GM21737 (cell line): ENCODE results near the gene HDAC8.

Experiments
- ATAC-seq: cut with Tn5 transposase; IDR thresholded peaks from one replicate; pipeline ENCODE4 v1.9.1; 2021; ENCODE audit warnings: mild to moderate bottlenecking, moderate library complexity; ENCODE audit not compliant: unreplicated experiment

Gene HDAC8

DNA sequence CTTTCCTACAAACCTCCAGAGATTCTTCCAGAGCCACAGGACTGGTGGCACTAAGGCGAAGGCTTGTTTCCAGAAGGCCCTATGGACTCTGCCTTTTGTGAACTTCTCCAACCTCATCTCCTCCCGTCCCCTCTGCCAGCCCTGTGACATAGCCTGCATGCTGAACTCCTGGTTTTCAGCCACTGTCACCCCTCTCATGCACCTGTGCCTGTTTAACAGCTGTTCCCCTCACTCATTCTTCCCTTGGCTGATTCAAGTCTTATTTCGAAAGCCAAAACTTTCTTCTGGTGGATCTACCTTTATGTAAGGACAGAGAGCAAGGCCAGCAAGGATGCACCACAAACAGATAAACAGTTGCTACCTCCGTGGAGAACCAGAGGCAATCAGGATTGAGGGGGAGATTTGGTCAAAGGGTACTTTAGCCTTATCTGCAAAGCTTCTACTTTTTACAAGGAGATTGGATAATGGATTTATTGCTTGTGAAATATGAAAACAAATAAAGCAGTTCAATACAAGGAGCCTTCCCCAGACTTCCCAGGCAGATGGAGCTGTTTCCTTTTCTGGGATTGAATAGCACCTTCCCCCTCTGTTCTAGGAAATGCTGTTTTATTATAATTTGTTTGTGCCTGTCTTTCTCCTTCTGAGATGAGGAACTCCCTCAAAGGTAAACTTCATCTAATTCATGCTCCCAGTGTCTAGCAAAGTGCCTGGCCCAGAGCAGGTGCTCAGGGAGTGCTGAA is 272.6 kb downstream of the HDAC8 start:
- ATAC-seq: no peak

GRCh38 chrX:72297953-72298730 is 274.5 kb downstream of the HDAC8 start:
- ATAC-seq: no peak

DNA sequence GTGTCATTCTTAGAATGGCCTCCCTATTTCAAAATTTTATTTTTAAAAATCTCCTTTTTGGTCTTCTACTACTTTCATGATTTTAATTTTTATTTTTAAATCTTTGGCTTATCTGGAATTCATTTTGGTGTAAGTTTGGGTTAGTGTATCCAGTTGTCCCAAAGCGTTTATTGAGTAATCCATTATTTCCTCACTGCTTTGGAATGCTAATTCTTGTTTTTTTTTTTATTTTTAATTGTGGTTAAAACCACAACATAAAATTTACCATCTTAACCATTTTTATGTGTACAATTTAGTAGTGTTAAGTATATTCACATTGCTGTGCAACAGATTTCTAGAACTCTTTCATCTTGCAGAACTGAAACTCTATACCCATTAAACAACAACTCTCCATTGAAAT is 275.7 kb downstream of the HDAC8 start:
- no peak for ATAC-seq

DNA sequence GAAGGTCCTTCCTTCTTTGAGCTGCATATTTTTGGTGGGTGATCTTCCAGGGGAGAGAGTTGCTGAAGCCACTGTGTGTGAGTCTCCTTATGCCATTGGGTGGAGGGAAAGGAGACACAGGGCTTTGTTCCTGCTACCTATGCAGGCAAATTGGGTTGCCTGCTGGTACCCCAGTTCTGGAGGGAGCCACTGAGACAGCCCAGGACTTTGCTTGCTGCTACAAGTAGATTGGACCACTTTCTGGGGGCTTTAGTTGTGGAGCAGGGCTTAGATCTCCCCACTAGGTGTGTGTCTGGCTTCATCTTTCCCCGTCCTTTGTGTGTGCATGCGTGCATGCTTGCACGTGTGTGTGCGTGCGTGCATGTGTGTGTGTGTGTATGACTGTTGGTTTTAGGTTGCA is 276.9 kb downstream of the HDAC8 start:
- no peak for ATAC-seq

- ATAC-seq: no peak
Observed at GRCh38 chrX:72294497-72294896, 278.1 kb downstream of the HDAC8 start.

GRCh38 chrX:72282302-72282701 is 290.3 kb downstream of the HDAC8 start:
- no peak for ATAC-seq

DNA sequence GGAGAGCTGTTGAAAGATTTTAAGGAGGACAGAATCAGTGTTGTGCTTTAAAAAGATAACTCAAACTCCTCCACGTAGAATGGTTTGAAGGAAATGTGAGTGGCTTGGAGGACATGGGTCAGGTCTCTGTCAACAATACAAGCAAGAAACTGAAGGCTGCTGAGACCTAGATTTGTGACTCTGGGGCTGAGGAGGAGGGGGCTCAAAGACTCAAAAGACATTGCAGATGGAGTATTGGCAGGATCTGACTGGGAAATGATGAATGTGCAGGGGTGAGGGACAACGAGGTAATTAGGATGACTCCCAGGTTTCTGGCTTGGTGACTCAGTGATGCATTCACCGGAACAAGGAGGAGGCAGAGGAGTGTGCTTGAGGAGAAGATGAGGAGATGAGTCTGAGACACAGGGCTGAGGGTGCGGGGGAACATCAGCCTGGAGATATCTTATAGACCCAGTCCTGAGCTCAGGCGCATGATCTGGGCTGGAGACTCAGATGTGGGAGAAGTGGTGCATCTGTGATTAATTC is 292.3 kb downstream of the HDAC8 start:
- no peak for ATAC-seq
